OCI-LY1 (cell line): ENCODE data around the gene TMEM200A.

Experiments used
- H2AFZ ChIP-seq: fragments of 200-600 bp; sonication (generic), shearing (Covaris generic); 2 replicates; pipeline ENCODE4 v1.6.0; 2014; ENCODE audit warnings: antibody characterized with exemption, mild to moderate bottlenecking, low read length
- H3F3A ChIP-seq: fragments of 200-600 bp; sonication (generic), shearing (Covaris generic); 2 replicates; pipeline ENCODE4 v1.6.0; 2014; ENCODE audit warnings: mild to moderate bottlenecking, antibody characterized with exemption, low read length, moderate library complexity; ENCODE audit not compliant: insufficient read depth
- H3K27ac ChIP-seq: fragments of 200-600 bp; sonication (generic); 2 replicates; pipeline ENCODE4 v1.5.1; 2014; ENCODE audit warnings: low read length, mixed run types, mild to moderate bottlenecking, low read depth; ENCODE audit not compliant: poor library complexity, severe bottlenecking
- H3K27me3 ChIP-seq: fragments of 200-600 bp; sonication (generic); 2 replicates; pipeline ENCODE4 v1.6.0; 2014; ENCODE audit warnings: antibody characterized with exemption, mild to moderate bottlenecking, low read length, moderate library complexity; ENCODE audit not compliant: insufficient read depth
- H3K36me3 ChIP-seq: fragments of 200-600 bp; sonication (generic); 2 replicates; pipeline ENCODE4 v1.6.1; 2014; ENCODE audit warnings: mild to moderate bottlenecking, antibody characterized with exemption, low read length, moderate library complexity, mixed read lengths; ENCODE audit not compliant: insufficient read depth
- H3K4me1 ChIP-seq: fragments of 200-600 bp; sonication (generic); 2 replicates; pipeline ENCODE4 v1.5.1; 2014; ENCODE audit warnings: mild to moderate bottlenecking, low read length, moderate library complexity; ENCODE audit not compliant: insufficient read depth, severe bottlenecking
- H3K4me2 ChIP-seq: fragments of 200-600 bp; sonication (generic), shearing (Covaris generic); 2 replicates; pipeline ENCODE4 v1.6.1; 2014; ENCODE audit warnings: low read length
- H3K4me3 ChIP-seq: fragments of 200-600 bp; sonication (generic); 2 replicates; pipeline ENCODE4 v1.5.1; 2014; ENCODE audit warnings: low read length, low read depth, mild to moderate bottlenecking, mixed read lengths; ENCODE audit not compliant: poor library complexity, severe bottlenecking
- H3K79me2 ChIP-seq: fragments of 200-600 bp; shearing (Covaris generic); 2 replicates; pipeline ENCODE4 v1.6.1; 2016; ENCODE audit warnings: mixed run types, low read length, mixed read lengths; ENCODE audit not compliant: insufficient read depth
- H3K9ac ChIP-seq: fragments of 200-600 bp; sonication (generic), shearing (Covaris generic); 2 replicates; pipeline ENCODE4 v1.6.1; 2014; ENCODE audit warnings: mild to moderate bottlenecking, low read length, mixed read lengths
- H3K9me2 ChIP-seq: fragments of 200-600 bp; sonication (generic), shearing (Covaris generic); 2 replicates; pipeline ENCODE4 v1.6.1; 2014; ENCODE audit warnings: low read depth, mild to moderate bottlenecking, low read length, mixed read lengths
- H3K9me3 ChIP-seq: fragments of 200-600 bp; shearing (Covaris generic); 2 replicates; pipeline ENCODE4 v1.6.1; 2014; ENCODE audit warnings: low read length, mixed read lengths
- H4K20me1 ChIP-seq: fragments of 200-600 bp; sonication (generic), shearing (Covaris generic); 2 replicates; pipeline ENCODE4 v1.6.0; 2016; ENCODE audit warnings: mild to moderate bottlenecking, low read length; ENCODE audit not compliant: insufficient read depth
- EZH2 ChIP-seq: fragments of 200-600 bp; sonication (generic), shearing (Covaris generic); IDR thresholded peaks from 2 replicates; pipeline ENCODE4 v1.8.0; 2017; ENCODE audit warnings: borderline replicate concordance, mixed run types, mild to moderate bottlenecking, antibody characterized with exemption, low read length, moderate library complexity, mixed read lengths
- TF ChIP-seq, protein P1 (sequence below): fragments of 200-600 bp; sonication (generic), shearing (Covaris generic); IDR thresholded peaks from 2 replicates; pipeline ENCODE4 v1.5.1; 2017; ENCODE audit warnings: mild to moderate bottlenecking, antibody characterized with exemption, low read length, moderate library complexity, mixed read lengths

TMEM200A gene

DNA sequence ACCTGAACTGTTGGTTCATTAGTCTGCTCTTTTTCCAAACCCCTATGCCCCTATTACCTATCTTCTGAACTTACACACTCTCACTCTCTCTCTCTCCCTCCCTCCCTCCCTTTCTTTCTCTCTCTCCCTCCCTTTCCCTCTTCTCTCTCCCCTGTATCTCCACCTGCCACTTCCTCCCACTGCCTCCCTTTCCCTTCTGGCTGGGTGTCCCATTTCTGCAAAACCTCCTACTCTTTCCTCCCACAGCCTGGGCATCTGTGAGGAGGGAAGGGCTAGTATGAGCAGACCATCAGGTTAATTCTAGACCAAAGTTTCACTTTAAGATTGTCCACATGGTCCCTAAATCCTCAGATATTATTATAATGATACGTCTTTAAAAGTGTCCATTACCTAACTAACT lies 95.1 kb downstream of the TMEM200A start:
- TF ChIP-seq EZH2, result no peak
- TF ChIP-seq, protein P1, sequence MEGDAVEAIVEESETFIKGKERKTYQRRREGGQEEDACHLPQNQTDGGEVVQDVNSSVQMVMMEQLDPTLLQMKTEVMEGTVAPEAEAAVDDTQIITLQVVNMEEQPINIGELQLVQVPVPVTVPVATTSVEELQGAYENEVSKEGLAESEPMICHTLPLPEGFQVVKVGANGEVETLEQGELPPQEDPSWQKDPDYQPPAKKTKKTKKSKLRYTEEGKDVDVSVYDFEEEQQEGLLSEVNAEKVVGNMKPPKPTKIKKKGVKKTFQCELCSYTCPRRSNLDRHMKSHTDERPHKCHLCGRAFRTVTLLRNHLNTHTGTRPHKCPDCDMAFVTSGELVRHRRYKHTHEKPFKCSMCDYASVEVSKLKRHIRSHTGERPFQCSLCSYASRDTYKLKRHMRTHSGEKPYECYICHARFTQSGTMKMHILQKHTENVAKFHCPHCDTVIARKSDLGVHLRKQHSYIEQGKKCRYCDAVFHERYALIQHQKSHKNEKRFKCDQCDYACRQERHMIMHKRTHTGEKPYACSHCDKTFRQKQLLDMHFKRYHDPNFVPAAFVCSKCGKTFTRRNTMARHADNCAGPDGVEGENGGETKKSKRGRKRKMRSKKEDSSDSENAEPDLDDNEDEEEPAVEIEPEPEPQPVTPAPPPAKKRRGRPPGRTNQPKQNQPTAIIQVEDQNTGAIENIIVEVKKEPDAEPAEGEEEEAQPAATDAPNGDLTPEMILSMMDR, result no peak
- H3K9me3 ChIP-seq, result no peaks in the 10 kb centered on the region
- H4K20me1 ChIP-seq, result no peaks in the 10 kb centered on the region
- no peak overlapping the region for H3K9ac ChIP-seq
- H3K4me1 ChIP-seq, result no peaks in the 10 kb centered on the region
- no peak overlapping the region for H3K4me3 ChIP-seq
- no peak overlapping the region for H3K4me2 ChIP-seq
- no peaks in the 10 kb centered on the region for H3K9me2 ChIP-seq
- no peaks in the 10 kb centered on the region for H3K79me2 ChIP-seq
- no peak overlapping the region for H3K27ac ChIP-seq
- H2AFZ ChIP-seq, result no peak overlapping the region
- no peaks in the 10 kb centered on the region for H3F3A ChIP-seq
- no peaks in the 10 kb centered on the region for H3K36me3 ChIP-seq
- H3K27me3 ChIP-seq, result no peaks in the 10 kb centered on the region; the same call in 1 of the 2 replicates

GRCh38 chr6:130466052-130466747 lies 100.4 kb downstream of the TMEM200A start:
- Histone ChIP-seq H3F3A (no peaks in the 10 kb centered on the region), H3K27me3 (no peaks in the 10 kb centered on the region), H3K4me1 (no peaks in the 10 kb centered on the region), H4K20me1 (no peaks in the 10 kb centered on the region), H3K9ac (no peak overlapping the region), H3K4me2 (no peak overlapping the region), H3K9me2 (no peaks in the 10 kb centered on the region), H3K9me3 (no peaks in the 10 kb centered on the region), H3K79me2 (no peaks in the 10 kb centered on the region), H3K4me3 (no peak overlapping the region), H3K36me3 (no peaks in the 10 kb centered on the region), H3K27ac (no peak overlapping the region), H2AFZ (no peak overlapping the region)
- TF ChIP-seq EZH2, result no peak
- TF ChIP-seq, protein P1, result no peak

DNA sequence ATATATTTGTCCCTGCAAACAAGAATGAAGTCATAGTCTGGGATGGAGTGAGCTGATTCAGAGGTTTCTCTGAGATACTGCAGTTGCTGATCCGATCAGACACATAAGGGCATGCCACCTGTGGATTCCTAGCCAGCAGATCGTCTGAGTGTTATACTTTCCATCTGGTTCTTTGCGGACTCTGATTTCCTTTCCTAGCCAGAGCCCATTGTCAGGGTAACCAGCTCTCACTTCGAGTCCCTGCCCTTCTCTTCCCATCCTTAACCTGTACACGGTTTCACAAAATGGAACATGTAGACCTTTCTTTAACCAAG lies 100.9 kb downstream of the TMEM200A start:
- no peak overlapping the region for H3K9ac ChIP-seq
- H3K9me2 ChIP-seq, result no peaks in the 10 kb centered on the region
- no peaks in the 10 kb centered on the region for H3K9me3 ChIP-seq
- H2AFZ ChIP-seq, result no peak overlapping the region
- no peak overlapping the region for H3K4me3 ChIP-seq
- H3K79me2 ChIP-seq, result no peaks in the 10 kb centered on the region
- H4K20me1 ChIP-seq, result no peaks in the 10 kb centered on the region
- H3K27ac ChIP-seq, result no peak overlapping the region
- TF ChIP-seq, protein P1, result no peak
- TF ChIP-seq EZH2, result no peak
- no peaks in the 10 kb centered on the region for H3K4me1 ChIP-seq
- no peak overlapping the region for H3K4me2 ChIP-seq
- no peaks in the 10 kb centered on the region for H3F3A ChIP-seq
- H3K36me3 ChIP-seq, result no peaks in the 10 kb centered on the region
- H3K27me3 ChIP-seq, result no peaks in the 10 kb centered on the region
